Stimulated activated CD4-positive, alpha-beta T cell treated with anti-CD3 and anti-CD28 coated beads, Interleukin-2, amount 100 ng/mL, for 24 hours (primary cell): ENCODE results near the gene CAMK2B.
A peak's percentile ranks its signal among the peaks of the same experiment; 100 is the strongest.

ENCODE experiments used
- DNase-seq, 2 donors: peaks; one replicate each; pipeline ENCODE4 v3.0.0-alpha.2; 2020

CAMK2B gene

GRCh38 chr7:44325201-44325671 is at the start of gene CAMK2B:
Gene CAMK2B, minus strand, starts transcription at chr7:44325594. Its CDS starts 173 bp downstream, at chr7:44325421.
- peak in 1 of 2 donors; percentile 39 for DNase-seq

- no peak for DNase-seq
Measured at GRCh38 chr7:44374007-44374763, 48.8 kb upstream of the CAMK2B start.

DNA sequence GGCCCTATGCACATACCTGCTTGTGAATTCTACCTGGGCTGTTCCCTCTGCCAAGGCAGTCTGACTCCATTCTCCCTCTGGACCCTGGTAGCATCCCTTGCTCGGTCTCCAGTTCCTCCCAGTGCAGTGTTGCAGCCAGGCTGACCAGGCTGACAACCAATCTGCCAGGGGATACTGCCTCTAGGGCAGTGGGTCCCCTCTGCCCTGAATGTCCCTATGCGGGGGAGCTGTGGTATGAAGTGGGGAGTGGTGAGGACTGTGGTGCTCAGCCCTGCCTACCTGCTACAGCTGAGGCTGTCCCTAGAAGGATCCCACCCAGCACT is 48.0 kb upstream of the CAMK2B start:
- DNase-seq, result no peak

DNA sequence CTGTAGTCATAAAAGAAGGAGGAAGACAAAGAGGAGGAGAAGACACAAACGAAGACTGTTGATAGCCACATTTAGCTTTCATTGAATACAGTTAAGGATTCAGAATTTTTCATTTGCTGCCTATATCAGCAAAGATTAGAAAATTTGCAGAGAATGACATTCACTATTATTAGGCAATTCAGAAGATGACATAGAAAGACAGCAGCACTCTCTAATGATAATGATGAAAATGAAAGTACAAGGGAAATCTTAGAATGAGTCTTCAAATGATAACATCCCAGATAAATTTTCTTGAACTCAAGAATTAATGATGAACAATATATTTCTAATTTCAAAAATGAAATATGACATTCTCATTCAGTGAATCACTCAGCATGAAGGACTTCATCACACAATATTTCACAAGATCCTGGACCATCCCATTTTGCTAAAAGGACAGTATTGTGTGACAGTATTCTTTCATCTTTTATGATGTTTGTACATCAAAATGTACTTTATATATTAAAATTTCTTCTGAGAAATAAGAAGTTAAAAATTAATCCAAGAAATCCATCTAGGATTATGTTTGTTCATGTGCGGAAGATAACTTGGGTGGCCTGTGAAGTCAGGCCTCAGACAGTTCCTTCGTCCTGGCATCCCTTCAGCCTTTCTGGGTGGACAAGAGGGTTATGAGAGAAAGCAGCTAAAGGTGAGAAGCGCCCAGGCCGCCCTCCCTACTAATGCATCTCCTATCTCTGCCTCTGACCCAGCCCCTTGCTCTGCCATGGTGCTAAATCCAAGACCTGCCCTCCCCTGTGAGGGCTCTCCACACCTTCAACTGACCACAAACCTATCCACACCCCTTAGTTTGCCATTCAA is 47.4 kb upstream of the CAMK2B start:
- DNase-seq, result no peak

- DNase-seq, result no peak
Measured at GRCh38 chr7:44368885-44369284, 43.5 kb upstream of the CAMK2B start.

- DNase-seq, result no peak
Measured at GRCh38 chr7:44368455-44368854, 43.1 kb upstream of the CAMK2B start.

GRCh38 chr7:44367475-44368043 is 42.2 kb upstream of the CAMK2B start:
- DNase-seq, result no peak

GRCh38 chr7:44366986-44367385 is 41.6 kb upstream of the CAMK2B start:
- no peak for DNase-seq

GRCh38 chr7:44353668-44354067 is 28.3 kb upstream of the CAMK2B start:
- no peak for DNase-seq

- no peak for DNase-seq
Measured at GRCh38 chr7:44348851-44349781, 23.7 kb upstream of the CAMK2B start.

- no peak for DNase-seq
Measured at GRCh38 chr7:44348300-44348699, 22.9 kb upstream of the CAMK2B start.

GRCh38 chr7:44347546-44348114 is 22.2 kb upstream of the CAMK2B start:
- DNase-seq, result no peak

- no peak for DNase-seq
Measured at GRCh38 chr7:44346063-44346462, 20.7 kb upstream of the CAMK2B start.

GRCh38 chr7:44341401-44341800 is 16.0 kb upstream of the CAMK2B start:
- DNase-seq, result no peak

GRCh38 chr7:44338600-44338999 is 13.2 kb upstream of the CAMK2B start:
- no peak for DNase-seq

DNA sequence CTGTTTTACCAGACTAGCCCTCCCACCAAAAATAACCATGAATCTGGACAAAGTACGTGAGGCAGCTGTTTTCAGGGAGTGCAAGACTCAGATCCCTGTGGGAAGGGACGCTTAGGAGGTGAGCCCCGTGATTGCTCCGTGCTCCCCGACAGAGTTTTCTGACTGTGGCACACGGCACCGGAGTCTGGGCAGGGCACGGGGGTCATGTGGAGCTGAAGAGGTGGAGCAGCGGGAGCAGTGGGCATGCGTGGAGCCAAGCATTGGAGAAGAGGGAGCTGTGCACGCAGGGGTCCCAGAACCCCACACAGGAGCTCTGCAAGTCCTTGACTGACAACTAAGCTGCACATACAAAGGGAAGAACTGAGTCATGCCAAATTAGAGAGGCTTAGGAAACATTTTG is 11.1 kb upstream of the CAMK2B start:
- DNase-seq, result no peak

- no peak for DNase-seq
Measured at GRCh38 chr7:44335184-44335583, 9.8 kb upstream of the CAMK2B start.

DNA sequence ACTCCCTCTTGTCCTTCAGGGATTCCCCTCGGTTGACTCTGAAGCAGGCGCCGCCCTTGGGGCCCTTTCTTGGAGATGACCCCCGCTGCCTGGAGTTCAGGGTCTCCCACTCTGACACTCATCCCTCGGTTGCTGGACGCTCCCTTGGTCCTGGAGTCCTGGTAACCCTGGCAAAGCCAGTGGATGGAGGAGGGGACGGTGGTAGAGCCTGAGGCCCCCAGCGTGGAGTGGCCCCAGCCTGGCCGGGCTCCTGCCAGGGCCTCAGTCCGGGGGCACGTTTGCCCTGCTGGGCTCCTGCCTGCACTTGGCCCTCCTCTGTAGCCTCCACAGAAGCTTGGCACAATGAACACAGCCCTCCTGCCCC is 9.3 kb upstream of the CAMK2B start:
- DNase-seq, result no peak

DNA sequence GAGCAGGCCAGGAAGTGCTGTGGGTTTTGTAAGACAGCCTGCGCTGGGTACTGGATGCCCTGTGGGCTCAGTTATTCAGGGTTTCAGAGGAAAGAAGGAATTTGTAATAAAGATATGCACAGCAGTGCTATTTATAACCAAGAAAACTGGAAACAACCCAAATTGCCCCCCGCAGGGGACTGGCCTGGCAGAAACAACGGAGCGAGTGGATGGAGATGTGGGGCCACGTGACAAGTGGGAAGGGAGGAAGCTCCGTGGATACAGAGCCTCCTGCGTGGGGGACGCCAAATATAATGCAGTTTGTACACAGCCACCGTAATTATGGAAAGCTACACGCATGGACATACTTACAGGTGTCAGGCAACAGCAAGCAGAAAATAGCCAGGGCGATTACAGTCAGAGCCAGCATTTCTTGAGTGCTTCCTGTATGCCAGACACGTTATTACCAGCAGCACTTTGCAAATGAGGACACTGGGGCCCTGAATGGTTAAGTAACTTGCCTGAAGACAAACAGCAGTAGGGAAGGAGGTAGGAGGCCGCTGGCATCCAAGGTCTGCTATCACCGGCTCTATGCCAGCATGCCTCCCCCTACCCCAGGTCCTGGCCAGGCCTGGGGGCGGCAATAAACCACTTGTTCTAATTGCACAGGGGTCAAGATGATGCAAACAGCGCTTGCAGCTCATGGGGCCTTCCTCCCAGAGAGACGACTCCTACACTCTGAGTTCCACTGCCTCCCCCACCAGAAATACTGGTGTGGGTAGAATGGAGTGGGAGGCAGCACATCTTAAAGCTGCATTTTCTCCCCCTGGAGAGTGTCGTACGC is 8.7 kb upstream of the CAMK2B start:
- DNase-seq, result no peak

GRCh38 chr7:44331682-44332081 is 6.3 kb upstream of the CAMK2B start:
- no peak for DNase-seq

- DNase-seq, result no peak
Measured at GRCh38 chr7:44330331-44330730, 4.9 kb upstream of the CAMK2B start.

DNA sequence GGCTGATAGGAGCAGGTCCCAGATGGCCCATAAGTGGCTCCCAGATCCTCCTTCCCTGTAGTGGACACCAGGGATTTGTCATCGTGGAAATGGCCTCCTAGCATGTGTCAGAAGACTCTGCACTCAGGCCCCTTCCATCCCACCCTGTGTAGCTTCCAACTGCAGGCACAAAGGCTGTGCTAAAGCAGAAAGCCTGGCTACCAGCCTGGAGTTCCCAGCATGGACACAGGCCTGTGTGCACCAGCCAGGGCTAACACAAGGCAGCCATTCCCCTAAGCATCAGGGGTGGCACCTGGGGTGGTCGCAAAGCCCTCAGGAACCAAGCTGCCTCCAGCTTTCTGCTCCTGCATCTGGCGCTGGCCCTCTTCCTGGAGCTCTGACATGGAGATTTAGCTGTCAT is 4.5 kb upstream of the CAMK2B start:
- DNase-seq, result no peak
